Suppressor macrophage treated with lipopolysaccharide for 1 hour (primary cell): Measurements from ENCODE around the gene FAM149A.
A peak's percentile ranks its signal among the peaks of the same experiment; 100 is the strongest.

Experiments
- DNase-seq, 3 donors: peaks; one replicate each; pipeline ENCODE4 v3.0.0-alpha.2; 2020 to 2022

Gene FAM149A

DNA sequence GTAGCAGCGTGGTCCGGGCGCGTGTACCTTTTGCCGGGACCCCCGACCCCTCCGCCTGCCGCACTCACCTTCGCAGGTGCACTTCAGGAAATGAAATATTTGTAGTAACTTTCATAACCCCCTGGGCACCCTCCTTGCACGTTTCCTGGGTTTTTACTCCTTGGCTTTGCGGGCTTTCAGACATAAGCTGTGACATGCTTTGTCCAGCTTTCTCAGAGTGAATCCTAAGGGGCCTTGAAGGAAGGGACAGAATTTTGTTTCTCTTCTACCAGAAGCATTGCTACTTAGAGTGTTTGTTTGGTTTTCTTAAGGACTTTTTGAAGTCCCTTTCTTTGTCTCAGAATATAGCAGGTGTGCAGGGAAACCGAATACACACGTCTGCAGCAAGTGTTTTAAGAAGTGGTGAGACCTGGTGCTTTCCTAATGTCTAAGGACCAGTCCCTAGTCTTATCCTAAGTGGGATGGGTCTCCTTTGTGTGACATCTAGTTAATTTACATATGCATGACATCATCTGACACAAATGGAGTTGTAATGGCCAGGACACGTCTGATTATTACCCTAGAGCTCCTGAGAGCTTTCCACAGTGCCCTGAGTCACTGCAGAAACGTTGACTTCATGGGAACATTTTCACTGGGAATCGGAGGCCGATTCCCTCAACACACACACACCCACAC is 1.3 kb downstream of the FAM149A start:
- DNase-seq: peak in 1 of 3 donors; percentile 19

DNA sequence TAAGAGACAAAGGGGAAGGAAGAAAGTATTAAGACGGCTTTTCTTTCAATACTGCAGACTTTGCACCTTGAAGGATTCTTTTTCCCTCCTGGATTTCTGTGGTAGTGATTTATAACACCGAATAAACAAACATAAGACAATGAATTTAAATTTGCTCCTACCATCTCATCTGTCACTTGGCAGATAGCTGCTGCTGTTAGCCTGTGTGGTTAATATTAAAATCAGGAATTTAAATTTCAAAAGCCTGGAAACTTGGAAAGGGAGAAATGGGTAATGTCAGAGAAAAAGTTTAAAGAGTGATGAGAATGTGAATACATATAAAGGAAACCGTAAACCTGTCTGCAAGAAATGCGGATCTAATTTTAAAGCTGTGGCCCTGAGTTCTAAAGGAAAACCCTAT is 3.4 kb downstream of the FAM149A start:
- no peak for DNase-seq

DNA sequence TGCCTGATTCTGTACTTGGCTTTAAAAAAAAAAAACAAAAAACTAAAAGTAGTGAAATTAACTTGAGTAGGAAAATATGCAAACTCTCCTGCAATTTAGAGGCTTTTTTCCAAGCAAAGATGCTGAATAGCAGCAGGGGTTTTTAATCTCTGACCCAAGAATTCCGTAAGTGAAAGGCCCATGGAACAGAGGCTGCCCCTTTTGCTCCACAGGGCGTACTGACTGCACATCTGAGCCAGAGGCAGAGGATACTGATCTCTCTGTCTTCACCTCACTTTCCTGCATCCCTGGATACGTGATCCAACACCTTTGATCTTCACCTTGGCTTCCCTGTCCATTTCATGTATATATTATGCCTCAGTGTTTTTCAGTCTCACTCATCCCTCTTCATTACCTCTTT is 3.9 kb downstream of the FAM149A start:
- no peak for DNase-seq

DNA sequence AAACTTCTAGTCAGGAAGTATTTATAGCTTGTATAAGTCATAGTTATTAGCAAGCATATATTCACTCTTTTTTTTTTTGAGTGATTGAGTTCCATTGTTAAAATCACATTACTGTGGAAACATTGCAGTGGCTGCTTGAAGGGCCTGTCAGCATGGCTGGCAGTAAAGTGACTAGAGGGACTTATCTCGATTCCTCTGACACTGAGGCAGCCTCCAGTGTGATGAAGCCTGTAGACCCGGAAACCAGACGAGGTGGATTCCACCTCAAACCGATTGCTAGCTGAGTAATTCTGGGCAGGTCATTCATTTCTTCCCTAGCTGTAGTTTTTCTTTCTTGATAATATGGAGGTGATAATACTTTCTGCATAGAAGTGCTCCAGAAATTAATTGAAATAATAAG is 4.7 kb downstream of the FAM149A start:
- no peak for DNase-seq

DNA sequence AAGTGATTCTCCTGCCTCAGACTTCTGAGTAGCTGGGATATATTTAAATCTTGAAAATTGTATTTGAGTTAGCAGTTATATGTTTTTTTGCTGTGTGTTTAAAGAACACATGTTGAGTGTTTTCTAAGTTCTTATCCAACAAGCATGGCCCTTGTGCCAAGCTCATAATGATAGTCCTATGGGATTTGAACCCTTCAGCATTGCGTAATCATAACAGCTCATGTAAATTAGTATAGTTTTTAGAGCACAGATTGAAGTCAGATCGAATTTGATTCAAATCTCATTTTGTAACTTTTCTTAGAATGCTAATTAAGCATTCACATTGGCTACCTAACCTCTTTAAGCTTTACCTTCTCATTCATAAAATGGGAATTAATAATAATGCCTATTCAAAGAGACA is 12.2 kb downstream of the FAM149A start:
- DNase-seq: no peak

DNA sequence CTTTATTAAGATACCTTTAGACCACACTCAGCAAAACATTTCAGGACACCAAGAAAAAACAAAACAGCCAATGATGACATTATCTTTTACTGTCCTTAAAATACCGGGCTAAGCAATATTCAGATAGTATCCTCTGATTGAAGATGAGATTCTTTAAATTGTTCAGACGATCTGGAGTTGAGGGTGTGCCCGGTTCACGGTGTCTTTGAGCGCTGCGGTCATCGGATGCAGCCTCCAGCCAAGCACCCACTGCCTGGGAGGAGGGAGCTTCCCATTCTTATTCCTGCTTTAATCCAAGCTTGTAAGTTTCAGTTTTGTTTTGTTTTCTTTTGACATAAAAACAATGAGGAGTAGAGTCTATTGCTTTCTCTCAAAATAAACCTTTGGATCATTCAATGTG is 14.1 kb downstream of the FAM149A start:
- no peak for DNase-seq

DNA sequence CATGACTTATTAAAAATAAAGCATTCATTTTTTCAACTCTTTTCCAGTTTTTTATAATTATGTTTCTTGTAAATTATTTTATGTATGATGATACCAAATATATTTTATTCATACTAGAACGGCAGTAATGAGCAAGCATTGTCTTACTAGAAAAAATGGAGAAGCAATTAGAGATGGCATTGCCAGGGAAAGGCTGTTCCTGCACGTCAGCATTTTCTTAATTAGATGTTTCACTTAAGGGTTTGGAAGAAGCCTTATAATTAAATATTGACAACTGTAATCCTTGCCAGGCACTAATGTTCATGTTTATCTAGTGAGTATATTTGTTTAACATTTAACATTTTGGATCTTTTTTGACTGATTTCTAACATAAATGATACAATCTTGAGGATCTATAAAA is 16.6 kb downstream of the FAM149A start:
- no peak for DNase-seq

DNA sequence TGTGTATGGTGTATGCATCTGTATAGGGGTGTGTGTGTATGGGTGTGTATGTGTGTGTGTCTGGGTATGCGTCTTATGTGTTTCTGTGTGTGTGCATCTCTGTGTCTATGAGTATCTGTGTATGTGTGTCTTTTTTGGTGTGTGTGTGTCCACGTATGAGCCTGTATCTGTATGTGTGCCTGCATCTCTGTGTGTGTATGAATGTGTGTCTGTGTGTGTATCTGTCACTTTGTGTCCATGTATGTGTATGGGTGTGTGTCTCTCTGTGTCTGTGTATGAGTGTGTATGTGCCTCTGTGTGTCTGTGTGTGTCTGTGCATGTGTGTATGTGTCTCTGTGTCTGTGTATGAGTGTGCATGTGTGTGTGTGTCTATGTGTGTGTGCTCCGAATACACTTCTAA is 24.3 kb downstream of the FAM149A start:
- no peak for DNase-seq

DNA sequence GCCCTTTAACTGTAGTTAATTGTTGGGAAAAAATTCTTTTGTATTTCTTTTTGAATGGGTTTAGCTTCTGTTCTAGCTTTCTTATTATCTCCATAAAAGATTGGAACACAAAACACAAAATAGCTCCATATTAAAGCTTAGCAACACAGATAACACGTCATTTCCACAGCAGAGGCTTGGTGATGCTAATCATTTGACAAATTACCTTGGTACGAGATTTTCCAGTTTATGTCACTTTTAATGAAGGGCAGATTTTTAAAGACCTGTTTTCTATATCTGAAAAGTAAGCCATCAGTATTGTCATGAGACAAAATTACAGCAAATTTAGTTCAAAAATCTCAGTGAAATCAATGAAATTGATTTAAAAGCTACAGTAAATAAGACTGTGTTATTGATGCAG is 27.4 kb downstream of the FAM149A start:
- no peak for DNase-seq

DNA sequence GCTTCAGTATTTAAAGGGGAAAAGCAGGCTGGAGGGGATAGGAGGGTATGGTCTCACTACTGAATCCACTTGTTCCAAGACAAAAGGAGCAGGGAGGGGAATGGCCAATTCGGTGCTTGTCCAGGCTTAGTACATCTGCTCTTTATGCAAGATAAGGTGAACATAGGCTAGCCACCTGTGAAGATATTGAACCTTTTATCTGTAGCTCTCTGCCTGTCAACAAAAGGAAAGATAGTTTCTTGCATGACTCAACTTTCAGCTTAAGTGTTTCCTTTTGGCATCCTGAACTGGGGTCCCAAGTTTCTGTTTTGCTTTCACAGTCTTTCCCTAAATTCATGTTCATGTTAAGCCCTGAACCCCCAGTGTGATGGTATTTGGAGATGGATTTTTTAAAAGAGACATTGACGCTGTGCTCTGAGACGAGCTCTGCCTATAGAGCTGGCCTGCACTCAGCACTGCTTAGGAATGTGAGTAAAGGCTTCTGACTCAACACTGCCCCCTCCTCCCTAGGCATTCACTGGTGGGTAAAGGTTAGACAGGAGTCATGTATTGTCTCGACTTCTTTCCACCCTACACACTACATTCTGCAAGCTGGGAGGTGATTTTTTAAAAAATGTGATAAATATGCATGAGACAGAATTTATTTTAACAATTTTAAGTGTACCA is 28.2 kb downstream of the FAM149A start:
- peak in 1 of 3 donors; percentile 3 for DNase-seq

DNA sequence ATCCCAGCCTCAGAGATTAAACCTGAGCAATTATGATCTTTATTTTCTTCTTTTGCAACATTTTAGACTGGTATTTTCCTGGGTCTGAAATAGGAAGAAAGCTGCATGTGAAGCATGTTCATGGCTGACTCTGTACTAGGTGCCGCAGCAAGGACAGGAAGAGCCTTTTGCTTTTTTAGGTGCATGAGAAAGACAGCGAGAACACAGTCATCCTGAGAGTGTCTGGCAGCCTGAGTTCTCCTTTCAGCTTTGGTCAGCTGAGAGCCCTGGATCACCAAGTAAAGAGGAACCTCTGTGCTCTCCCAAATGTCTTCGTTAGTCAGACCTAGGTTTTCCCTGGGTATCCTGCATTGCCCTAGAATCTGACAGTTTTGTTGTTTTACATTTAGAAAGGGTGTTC is 29.8 kb downstream of the FAM149A start:
- peak; percentile 52 to 69 (median 56) for DNase-seq

DNA sequence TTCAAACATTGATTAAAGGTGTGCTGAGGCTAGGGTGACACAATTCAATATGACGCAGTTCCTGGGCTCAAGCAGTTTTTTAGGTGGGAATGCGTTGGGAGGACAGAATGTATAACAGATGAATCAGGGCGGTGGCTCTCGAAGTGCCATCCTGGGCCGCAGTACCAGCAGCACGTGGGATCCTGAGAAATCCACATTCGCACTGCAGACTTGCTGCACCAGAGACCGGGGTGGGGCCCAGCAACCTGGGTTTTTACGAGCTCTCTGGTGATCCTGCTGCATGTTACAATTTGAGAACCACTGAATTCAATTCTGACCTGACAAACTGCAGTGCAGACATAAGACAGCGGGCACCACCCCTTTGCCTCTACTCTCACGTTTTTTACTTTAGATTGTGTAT is 30.4 kb downstream of the FAM149A start:
- DNase-seq: no peak

DNA sequence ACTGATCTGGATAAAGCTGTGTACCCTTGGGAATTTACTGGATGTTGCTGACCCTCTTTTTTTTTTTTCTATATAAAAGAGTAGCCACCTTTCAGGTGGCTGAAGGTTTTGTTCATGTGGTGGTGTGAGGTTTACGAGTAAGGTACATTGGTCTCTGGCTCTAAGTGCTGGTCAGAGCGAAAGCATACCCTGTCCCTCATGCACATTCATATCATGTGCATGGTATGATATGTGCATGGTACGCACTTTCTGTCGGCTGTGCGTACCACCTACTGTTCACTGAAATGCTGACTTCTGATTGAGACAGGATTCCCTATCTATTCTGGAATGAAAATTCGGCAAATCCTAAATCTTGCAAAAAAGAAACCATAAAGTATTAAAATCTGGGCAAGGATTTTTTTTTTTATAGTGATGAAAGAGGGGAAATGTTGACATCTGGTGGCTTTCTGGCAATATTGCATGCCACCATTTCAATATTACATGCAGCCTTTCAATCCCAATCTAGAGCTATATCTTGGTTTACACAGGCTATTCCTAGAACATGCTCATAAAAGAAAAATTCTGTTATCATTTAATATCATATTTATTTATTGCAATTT is 32.8 kb downstream of the FAM149A start:
- DNase-seq: peak in 2 of 3 donors; percentile 18 to 37

DNA sequence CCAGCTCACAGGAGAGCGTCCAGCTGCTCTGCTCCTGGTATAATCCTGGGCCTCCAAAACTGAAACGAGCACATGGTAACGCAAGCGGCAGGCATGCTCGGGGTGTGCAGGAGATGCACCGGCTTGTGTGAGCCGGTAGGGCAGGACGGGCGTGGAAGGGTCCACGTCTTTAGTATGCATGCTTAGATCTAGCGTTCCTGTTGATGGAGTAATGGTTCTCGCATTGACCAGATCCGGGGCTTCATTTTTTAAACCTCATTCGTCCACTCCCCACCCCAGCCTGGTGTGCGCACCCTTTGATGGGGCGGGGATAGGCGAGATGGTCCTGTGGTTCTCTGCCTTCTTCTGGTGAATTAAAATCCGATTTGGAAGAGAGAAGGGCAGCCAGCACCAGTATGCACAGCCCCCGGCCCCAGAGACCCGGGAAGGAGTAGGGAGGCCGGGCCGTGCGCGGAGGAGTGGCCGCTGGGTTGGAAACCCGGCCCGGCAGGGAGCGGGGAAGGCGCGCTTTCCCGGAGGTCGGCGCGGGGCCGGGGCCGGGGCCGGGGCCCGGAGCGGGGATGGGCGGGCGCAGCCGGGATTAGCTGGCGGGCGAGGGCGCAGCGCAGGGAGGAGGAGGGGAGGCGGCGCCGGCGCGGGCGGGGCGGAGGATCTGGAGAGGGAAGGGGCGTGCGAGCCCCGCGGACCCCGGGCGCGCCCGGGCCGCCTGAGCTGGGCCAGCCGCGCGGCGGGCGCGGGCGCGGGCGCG is 39.9 kb downstream of the FAM149A start:
- DNase-seq: no peak

DNA sequence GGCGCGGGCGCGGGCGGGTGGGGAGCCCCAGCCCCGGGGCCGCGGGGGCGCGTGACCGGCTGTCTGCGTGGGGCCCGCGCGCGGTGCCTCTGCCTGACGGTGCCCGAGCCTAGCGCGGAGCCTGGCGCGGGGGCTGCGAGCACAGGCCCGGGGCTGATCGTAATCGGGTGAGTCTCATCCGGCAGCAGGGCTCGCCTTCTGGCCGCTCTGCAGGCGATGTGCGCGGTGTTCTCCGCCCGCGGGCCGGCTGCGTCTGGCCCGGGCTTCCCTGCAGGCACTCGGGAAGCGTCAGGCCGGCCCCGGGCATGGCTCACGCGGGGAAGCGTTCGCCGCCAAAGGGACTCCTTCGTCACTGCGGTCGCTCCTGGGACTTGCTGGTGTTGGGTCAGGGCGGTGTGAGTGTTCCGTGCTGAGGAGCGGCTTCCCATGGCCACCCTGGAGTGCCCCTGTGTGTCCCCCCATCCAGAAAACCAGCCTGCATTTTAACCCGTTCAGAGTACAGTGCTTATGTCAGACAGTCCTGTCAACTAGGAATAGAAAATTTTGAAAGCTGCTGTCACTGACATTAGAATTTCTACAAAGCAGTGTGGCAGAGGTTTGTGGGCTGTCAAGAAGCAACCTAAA is 40.6 kb downstream of the FAM149A start:
- peak; percentile 13 to 36 (median 30) for DNase-seq

DNA sequence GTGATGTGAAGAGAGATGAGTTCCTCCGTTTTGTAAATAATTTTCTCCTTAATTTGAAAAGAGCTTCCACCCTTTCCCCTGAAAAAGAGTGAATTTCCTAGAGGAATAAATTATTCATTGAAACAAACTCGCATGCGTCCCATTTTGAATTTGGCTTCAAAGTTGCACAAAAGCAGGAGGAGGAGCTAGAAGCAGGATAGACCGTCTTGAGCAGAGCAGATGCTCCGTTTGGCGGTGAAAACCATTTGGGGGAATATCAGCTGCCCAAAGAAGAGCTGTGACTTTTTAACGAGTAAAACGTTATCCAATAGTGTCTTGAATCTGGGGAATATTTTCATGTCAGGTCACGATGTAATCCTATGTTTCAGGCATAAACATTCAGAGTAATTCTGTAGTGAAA is 42.0 kb downstream of the FAM149A start:
- DNase-seq: no peak

DNA sequence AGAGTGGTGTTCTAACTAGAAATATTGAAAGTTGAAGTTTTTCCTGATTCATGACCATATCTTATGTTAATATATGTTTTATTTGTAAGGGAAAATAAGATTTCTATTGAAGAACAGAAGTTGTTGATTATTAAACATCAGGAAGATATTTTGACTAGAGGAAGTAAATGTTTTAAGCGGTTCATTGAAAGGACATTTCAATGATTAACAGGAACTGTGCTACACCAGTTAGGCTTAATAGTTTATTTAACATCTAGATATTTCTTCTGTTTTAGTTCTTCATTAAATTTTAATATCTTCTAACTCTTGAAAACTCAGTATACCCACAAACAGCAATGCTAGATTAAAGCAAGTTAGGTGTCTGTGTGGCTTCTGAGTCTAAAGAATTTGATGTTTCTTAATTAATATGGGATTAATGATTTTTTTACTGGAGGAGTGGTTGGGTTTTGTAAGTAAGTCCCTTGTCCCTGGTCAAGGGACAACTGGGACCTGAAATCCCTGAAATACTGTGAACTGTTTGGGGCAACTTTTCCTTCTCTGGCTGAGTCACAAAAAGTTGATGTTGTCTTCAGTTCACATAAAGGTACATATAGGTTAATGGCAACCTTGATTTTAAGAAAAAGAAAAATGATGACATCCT is 44.0 kb downstream of the FAM149A start:
- DNase-seq: no peak

DNA sequence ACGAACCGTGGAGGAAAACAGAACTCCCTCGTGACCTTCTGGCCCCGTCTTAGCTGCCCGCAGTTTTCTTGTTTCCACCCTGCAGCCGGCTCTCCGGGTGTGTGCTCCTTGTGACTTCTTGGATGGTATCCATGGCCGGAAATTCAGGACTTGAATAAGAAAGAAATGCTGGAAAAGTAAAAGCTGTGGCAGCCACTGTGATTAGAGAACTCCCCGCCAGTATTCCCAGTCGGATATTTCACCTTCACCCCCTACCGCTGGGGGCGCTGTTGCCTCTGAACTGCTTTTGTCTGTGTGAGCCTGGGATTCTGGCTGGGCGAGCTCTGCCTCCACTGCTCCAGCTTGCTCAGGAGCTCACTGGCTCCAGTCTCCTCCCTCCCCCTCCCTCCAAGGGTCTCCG is 45.4 kb downstream of the FAM149A start:
- DNase-seq: no peak

DNA sequence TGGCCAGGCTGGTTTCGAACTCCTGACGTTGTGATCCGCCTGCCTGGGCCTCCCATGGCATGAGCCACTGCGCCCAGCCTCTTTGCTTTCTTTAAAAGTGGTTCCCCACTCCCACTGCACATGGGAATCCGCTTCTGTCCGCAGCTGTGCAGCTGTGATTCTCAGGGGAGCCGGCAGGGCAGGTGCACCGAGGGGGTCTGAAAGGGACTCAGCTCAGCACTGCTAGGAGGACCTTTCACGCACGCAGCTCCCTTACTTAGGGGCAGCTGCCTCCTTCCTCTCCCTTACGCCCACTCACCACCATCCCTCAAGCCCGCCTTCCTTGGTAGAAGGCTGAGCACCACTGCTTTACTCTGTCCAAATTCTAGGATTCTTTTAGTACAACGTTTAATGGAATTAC is 46.4 kb downstream of the FAM149A start:
- DNase-seq: no peak

DNA sequence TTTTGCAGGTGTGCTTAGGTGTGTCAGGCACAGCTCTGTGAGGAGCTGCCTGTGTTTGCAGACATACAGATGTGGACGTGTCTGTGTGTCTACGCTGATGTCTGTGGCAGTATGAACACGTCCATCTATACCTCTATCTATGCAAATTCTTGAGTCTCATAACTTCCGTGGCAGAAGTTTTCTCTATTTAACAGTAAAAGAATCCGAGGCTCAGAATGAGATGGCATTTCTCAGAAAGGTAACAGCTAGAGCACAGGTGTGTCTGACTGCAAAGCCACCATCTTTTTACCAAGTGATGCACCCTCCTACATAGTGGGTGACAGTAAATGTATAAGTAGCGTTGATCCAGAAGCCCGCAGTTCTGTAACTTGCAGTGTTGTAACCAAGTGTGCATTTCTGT is 47.0 kb downstream of the FAM149A start:
- no peak for DNase-seq

DNA sequence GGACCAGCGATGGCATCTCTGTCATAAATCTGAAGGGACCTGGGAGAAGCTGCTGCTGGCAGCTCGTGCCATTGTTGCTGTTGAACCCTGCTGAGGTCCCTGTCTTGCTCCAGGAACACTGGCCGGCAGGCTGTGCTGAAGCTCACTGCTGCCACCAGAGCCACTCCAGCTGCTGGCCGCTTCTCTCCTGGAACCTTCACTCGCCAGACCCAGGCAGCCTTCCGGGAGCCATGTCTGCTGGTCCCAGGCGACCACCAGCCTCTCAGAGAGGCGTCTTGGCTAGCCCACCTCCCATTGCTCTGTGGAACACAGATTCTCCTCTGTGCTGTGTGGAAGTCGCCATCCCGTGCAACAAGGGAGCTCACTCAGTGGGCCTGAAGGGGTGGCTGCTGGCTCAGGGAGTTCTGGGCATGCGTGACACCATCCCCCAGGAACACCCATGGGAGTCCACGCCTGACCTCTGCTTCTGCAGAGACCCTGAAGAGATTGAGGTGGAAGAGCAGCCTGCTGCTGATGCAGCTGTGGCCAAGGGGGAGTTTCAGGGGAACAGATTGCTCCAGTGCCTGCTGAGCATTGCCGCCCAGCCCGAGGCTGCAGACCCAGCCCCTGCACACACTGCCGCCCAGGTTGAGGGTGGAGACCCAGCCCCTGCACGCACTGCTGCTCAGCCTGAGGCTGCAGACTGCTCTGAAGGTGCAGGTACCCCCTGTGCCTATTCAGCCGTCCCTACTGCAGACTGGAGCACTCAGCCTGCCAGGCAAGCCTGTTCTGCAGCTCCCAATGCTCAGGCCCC is 53.7 kb downstream of the FAM149A start:
- no peak for DNase-seq

DNA sequence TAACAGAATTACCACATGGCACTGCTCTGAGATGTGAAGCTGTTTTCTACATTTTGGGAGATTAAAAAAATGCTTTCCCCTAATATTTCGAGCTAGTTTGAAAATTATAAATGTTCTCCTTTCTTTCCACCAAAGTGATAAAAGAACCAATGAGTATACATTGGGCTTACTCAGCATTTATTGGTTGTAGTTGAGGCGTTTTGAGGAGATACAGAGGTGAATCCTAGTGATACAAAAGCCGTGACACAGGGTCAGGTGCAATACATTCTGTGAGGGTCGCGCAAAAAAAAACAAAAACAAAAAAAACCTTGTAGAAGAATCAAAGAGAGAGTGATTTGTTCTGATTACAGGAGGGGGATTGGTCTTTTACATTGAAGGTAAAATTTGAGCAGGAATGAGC is 54.5 kb downstream of the FAM149A start:
- no peak for DNase-seq
